Gastrocnemius medialis (tissue), 4 donors: ENCODE data around the gene ZBTB21.

Experiments used
- CTCF ChIP-seq, 5 experiments: fragments of 450-650 bp in 3 of 5; fragments of 200-600 bp in 2 of 5; sonication (generic) in 2 of 5; IDR thresholded peaks in 4 of 5; conservative IDR thresholded peaks in 1 of 5; 1 replicate in 4 of 5; 2 replicates in 1 of 5; pipeline ENCODE4 v1.5.1; 2016 to 2019; ENCODE audit warnings: antibody characterized with exemption in 5 of 5, mild to moderate bottlenecking in 3 of 5, moderate library complexity in 3 of 5
- POLR2A ChIP-seq, 2 donors: fragments of 450-650 bp; IDR thresholded peaks; one replicate each; pipeline ENCODE4 v1.6.1; 2017; ENCODE audit warnings: antibody characterized with exemption in 2 of 2, mild to moderate bottlenecking in 2 of 2, moderate library complexity in 2 of 2

- TF ChIP-seq CTCF (IDR thresholded peaks at IDR 0.05 in 4 of 5, conservative IDR thresholded peaks at IDR 0.05 in 1 of 5): no peak
- no peak for TF ChIP-seq POLR2A (IDR thresholded peaks at IDR 0.05)
Measured at GRCh38 chr21:42037943-42038342, 27.8 kb upstream of the ZBTB21 start.
